Brain pericyte (primary cell): ENCODE data around the gene ADAMTS17.

Source experiments
- DNase-seq: peaks from one replicate; pipeline ENCODE4 v3.0.0-alpha.2; 2012; ENCODE audit warnings: low read depth, low spot score

The ADAMTS17 gene

GRCh38 chr15:100252359-100252758, 89.4 kb downstream of the ADAMTS17 start:
- no peak for DNase-seq

GRCh38 chr15:100250176-100250800, 91.5 kb downstream of the ADAMTS17 start:
- no peak for DNase-seq

GRCh38 chr15:100249096-100249815, 92.5 kb downstream of the ADAMTS17 start:
- DNase-seq = no peak

GRCh38 chr15:100248236-100248635, 93.5 kb downstream of the ADAMTS17 start:
- DNase-seq = no peak

- DNase-seq = no peak
These were observed 94.2 kb downstream of the ADAMTS17 start for GRCh38 chr15:100247228-100248225.

GRCh38 chr15:100245855-100246254, 95.9 kb downstream of the ADAMTS17 start:
- no peak for DNase-seq

- DNase-seq = no peak
These were observed 96.3 kb downstream of the ADAMTS17 start for GRCh38 chr15:100245487-100245820.

- no peak for DNase-seq
These were observed 96.8 kb downstream of the ADAMTS17 start for GRCh38 chr15:100244796-100245486.

GRCh38 chr15:100242989-100243388, 98.8 kb downstream of the ADAMTS17 start:
- DNase-seq = no peak

- no peak for DNase-seq
These were observed 99.9 kb downstream of the ADAMTS17 start for GRCh38 chr15:100241572-100242482.

- no peak for DNase-seq
These were observed 104.6 kb downstream of the ADAMTS17 start for GRCh38 chr15:100236981-100237720.

GRCh38 chr15:100235030-100235617, 106.7 kb downstream of the ADAMTS17 start:
- DNase-seq = no peak

- no peak for DNase-seq
These were observed 107.4 kb downstream of the ADAMTS17 start for GRCh38 chr15:100234158-100235029.

GRCh38 chr15:100230784-100231183, 111.0 kb downstream of the ADAMTS17 start:
- no peak for DNase-seq

GRCh38 chr15:100229181-100230163, 112.3 kb downstream of the ADAMTS17 start:
- DNase-seq = no peak

- DNase-seq = no peak
These were observed 114.0 kb downstream of the ADAMTS17 start for GRCh38 chr15:100227781-100228180.

- DNase-seq = no peak
These were observed 115.7 kb downstream of the ADAMTS17 start for GRCh38 chr15:100226107-100226506.
